GM18909 (cell line): ENCODE data around the gene FGF9.

Source experiments
- ATAC-seq: cut with Tn5 transposase; IDR thresholded peaks from one replicate; pipeline ENCODE4 v1.9.1; 2021; ENCODE audit warnings: mild to moderate bottlenecking; ENCODE audit not compliant: unreplicated experiment, poor library complexity

Gene FGF9

GRCh38 chr13:21748166-21748565 lies 77.3 kb downstream of the FGF9 start:
- ATAC-seq: no peak

- no peak for ATAC-seq
These were observed 78.5 kb downstream of the FGF9 start for GRCh38 chr13:21749410-21749809.

- ATAC-seq: no peak
These were observed 81.6 kb downstream of the FGF9 start for GRCh38 chr13:21752501-21752900.

- ATAC-seq: no peak
These were observed 82.3 kb downstream of the FGF9 start for GRCh38 chr13:21753117-21753729.
